Measurements from ENCODE around the gene TAGLN3. TPM values are rescaled to one million over a fixed set of nuclear protein-coding genes. Genes with fewer than 3 reads are reported as not detected.

TAGLN3 gene
- 0.40 TPM in 1 of 2 replicates, not detected in the other for total RNA-seq

GRCh38 chr3:111998636-111999483 is at the start of gene TAGLN3:
TAGLN3 (plus strand) TSS chr3:111998922; CDS start chr3:111999423, 501 bp downstream.

GRCh38 chr3:111978583-111979433 is 19.9 kb upstream of the TAGLN3 start, which contains the start of gene ABHD10:
ABHD10 (plus strand) TSS chr3:111979026; CDS start chr3:111979062, 36 bp downstream.

GRCh38 chr3:112034436-112034835 is 35.7 kb downstream of the TAGLN3 start, which contains the start of gene TMPRSS7:
TMPRSS7 (plus strand) TSS chr3:112034736; CDS start chr3:112034846, 110 bp downstream.

Other genes with a start within 250 kb of the TAGLN3 start
- 93.7 and 117 TPM in 2 replicates for gene PHLDB2, start 139.7 kb upstream of the TAGLN3 start, total RNA-seq
- gene ABHD10, start 19.9 kb upstream of the TAGLN3 start, total RNA-seq, result 37.5 and 48.2 TPM in 2 replicates
- gene TMPRSS7, start 35.8 kb downstream of the TAGLN3 start, total RNA-seq, result not detected in 2 replicates
- 8.0 and 9.5 TPM in 2 replicates for gene C3orf52, start 87.5 kb downstream of the TAGLN3 start, total RNA-seq
- gene GCSAM, start 134.3 kb downstream of the TAGLN3 start, total RNA-seq, result not detected in 2 replicates